ENCODE measurements around the gene ERVMER34-1. TPM values are rescaled to one million over a fixed set of nuclear protein-coding genes. Genes with fewer than 3 reads are reported as not detected.

ERVMER34-1 gene
- total RNA-seq, 3 donors from 2014 or later (not counting 1 experiment from before 2014, with no cell fraction given), result not detected

DNA sequence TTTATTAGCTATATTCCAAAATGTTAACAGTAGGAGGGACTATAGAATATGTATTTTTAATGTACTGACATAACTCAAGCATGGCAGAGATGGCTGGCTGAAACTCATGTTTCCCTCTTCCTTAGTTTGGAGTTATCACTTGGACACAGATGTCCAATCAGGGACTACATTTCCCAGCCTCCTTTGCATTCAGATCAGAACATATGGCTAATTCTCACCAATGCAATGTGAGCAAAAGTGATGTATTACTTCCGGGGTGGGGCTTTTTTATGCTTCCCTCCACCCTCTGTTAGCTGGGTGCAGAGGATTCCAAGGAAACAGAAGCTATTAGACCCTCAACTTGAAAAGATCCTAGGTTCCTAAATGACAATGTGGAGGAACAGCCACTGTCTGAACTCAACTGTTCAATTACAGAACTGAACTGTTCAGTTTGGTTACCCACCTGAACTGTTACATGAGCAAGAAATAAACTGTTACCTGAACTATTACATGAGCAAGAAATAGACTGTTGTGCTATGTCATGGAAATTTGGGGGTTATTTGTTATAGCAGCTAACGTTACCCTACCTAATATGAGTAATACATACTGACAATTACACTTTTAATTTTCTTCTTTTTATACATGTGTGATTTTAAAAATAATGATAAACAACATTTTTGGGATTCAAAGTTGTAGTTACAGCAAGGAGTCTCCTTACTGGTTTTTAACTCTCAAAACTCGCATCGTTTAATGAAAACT, 29.6 kb upstream of the ERVMER34-1 start:
- no peak overlapping the region for H3K4me3 Mint-ChIP-seq
- no peak overlapping the region for H3K27ac Mint-ChIP-seq
- Histone ChIP-seq H3K4me3 (ENCODE audit: low read length) (no peak overlapping the region), H3K27me3 (ENCODE audit: control insufficient read depth, insufficient read depth, low read length) (peaks cover 2% of the 10 kb centered on the region), H3K4me1 (ENCODE audit: control insufficient read depth, insufficient read depth, low read length) (no peaks in the 10 kb centered on the region), H3K9me3 (ENCODE audit: control insufficient read depth, insufficient read depth, low read length) (peaks cover 3% of the 10 kb centered on the region), H3K27ac (ENCODE audit: low read length) (no peak overlapping the region), H3K36me3 (ENCODE audit: control insufficient read depth, insufficient read depth, low read length) (no peaks in the 10 kb centered on the region)
- H3K4me1 Mint-ChIP-seq, result no peaks in the 10 kb centered on the region
- ATAC-seq (no peak), DNase-seq (no peak)
- 79% methylated on average over 3 of the region's 4 CpGs for WGBS (ENCODE audit: insufficient coverage)
- intact Hi-C loops (cut with micrococcal nuclease), result no loop called here
- TF ChIP-seq CTCF (IDR thresholded peaks at IDR 0.05), result no peak
- H3K9me3 Mint-ChIP-seq, result no peaks in the 10 kb centered on the region
- no peaks in the 10 kb centered on the region for H3K36me3 Mint-ChIP-seq
- H3K27me3 Mint-ChIP-seq (ENCODE audit: low read depth in 2 of 2), result peaks cover 0 to 3% of the 10 kb centered on the region in 2 donors

GRCh38 chr4:52780206-52780605, 29.0 kb upstream of the ERVMER34-1 start:
- Mint-ChIP-seq H3K9me3 (no peaks in the 10 kb centered on the region), H3K27ac (no peak overlapping the region), H3K4me3 (no peak overlapping the region), H3K27me3 (ENCODE audit: low read depth in 2 of 2) (peaks cover 0 to 3% of the 10 kb centered on the region in 2 donors), H3K4me1 (no peaks in the 10 kb centered on the region), H3K36me3 (no peaks in the 10 kb centered on the region)
- intact Hi-C loops (cut with micrococcal nuclease), result no loop called here
- WGBS (ENCODE audit: insufficient coverage), result 74% methylated on average over 2 of the region's 2 CpGs
- Histone ChIP-seq H3K4me3 (ENCODE audit: low read length) (no peak overlapping the region), H3K4me1 (ENCODE audit: control insufficient read depth, insufficient read depth, low read length) (no peaks in the 10 kb centered on the region), H3K36me3 (ENCODE audit: control insufficient read depth, insufficient read depth, low read length) (no peaks in the 10 kb centered on the region), H3K9me3 (ENCODE audit: control insufficient read depth, insufficient read depth, low read length) (peaks cover 4% of the 10 kb centered on the region), H3K27me3 (ENCODE audit: control insufficient read depth, insufficient read depth, low read length) (peaks cover 2% of the 10 kb centered on the region), H3K27ac (ENCODE audit: low read length) (no peak overlapping the region)
- TF ChIP-seq CTCF (IDR thresholded peaks at IDR 0.05), result no peak
- ATAC-seq (no peak), DNase-seq (no peak)

DNA sequence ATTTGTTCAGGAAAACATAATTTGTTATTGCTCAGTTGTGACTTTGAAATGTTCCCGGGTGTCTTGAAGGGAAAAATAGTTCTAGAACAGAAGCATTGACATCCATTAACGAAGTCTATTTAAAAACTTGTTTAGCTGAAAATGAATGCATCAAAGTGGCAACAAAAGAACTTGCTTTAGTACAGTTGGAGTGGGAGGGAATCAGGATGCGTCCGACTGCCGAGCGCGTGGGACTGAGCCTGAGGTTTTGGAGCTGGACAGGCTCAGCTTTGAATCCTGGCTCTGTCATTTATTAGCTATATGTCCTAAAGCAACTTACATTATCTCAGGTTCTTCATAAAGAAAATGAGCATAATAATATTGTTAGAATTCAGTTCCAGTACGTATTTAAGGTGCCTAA, 9.0 kb upstream of the ERVMER34-1 start:
- H3K36me3 ChIP-seq (ENCODE audit: control insufficient read depth, insufficient read depth, low read length), result no peaks in the 10 kb centered on the region
- intact Hi-C loops (cut with micrococcal nuclease), result no loop called here
- no peaks in the 10 kb centered on the region for H3K4me1 Mint-ChIP-seq
- no peaks in the 10 kb centered on the region for H3K4me1 ChIP-seq (ENCODE audit: control insufficient read depth, insufficient read depth, low read length)
- no peak overlapping the region for H3K4me3 Mint-ChIP-seq
- no peak overlapping the region for H3K27ac Mint-ChIP-seq
- no peak overlapping the region for H3K4me3 ChIP-seq (ENCODE audit: low read length)
- no peaks in the 10 kb centered on the region for H3K9me3 Mint-ChIP-seq
- WGBS (ENCODE audit: insufficient coverage), result 95% methylated on average over 7 of the region's 8 CpGs
- H3K27me3 ChIP-seq (ENCODE audit: control insufficient read depth, insufficient read depth, low read length), result no peaks in the 10 kb centered on the region
- H3K27ac ChIP-seq (ENCODE audit: low read length), result no peak overlapping the region
- no peak for ATAC-seq
- H3K9me3 ChIP-seq (ENCODE audit: control insufficient read depth, insufficient read depth, low read length), result no peaks in the 10 kb centered on the region
- peaks cover 10 to 36% of the 10 kb centered on the region in 2 donors for H3K27me3 Mint-ChIP-seq (ENCODE audit: low read depth in 2 of 2)
- no peak for TF ChIP-seq CTCF (IDR thresholded peaks at IDR 0.05)
- no peaks in the 10 kb centered on the region for H3K36me3 Mint-ChIP-seq
- no peak for DNase-seq

- H3K4me1 ChIP-seq (ENCODE audit: control insufficient read depth, insufficient read depth, low read length), result peaks cover 14% of the 10 kb centered on the region
- H3K27me3 Mint-ChIP-seq (ENCODE audit: low read depth in 2 of 2), result peaks cover 28 to 55% of the 10 kb centered on the region in 2 donors
These were observed 4.2 kb upstream of the ERVMER34-1 start for GRCh38 chr4:52755426-52755825.

More at GRCh38 chr4:52755426-52755825, 4.2 kb upstream of the ERVMER34-1 start:
- peaks cover 11% of the 10 kb centered on the region for H3K27me3 ChIP-seq (ENCODE audit: control insufficient read depth, insufficient read depth, low read length)
- no peak overlapping the region for H3K4me3 ChIP-seq (ENCODE audit: low read length)
- Mint-ChIP-seq H3K4me1 (peaks cover 6 to 7% of the 10 kb centered on the region in 2 donors), H3K27ac (no peak overlapping the region), H3K36me3 (no peaks in the 10 kb centered on the region), H3K4me3 (no peak overlapping the region), H3K9me3 (no peaks in the 10 kb centered on the region)
- no peaks in the 10 kb centered on the region for H3K9me3 ChIP-seq (ENCODE audit: control insufficient read depth, insufficient read depth, low read length)
- no peaks in the 10 kb centered on the region for H3K36me3 ChIP-seq (ENCODE audit: control insufficient read depth, insufficient read depth, low read length)
- H3K27ac ChIP-seq (ENCODE audit: low read length), result no peak overlapping the region
- ATAC-seq (no peak), DNase-seq (no peak)
- TF ChIP-seq CTCF (IDR thresholded peaks at IDR 0.05), result no peak
- intact Hi-C loops (cut with micrococcal nuclease), result no loop called here
